ENCODE results near the gene CXCL3.

The CXCL3 gene

DNA sequence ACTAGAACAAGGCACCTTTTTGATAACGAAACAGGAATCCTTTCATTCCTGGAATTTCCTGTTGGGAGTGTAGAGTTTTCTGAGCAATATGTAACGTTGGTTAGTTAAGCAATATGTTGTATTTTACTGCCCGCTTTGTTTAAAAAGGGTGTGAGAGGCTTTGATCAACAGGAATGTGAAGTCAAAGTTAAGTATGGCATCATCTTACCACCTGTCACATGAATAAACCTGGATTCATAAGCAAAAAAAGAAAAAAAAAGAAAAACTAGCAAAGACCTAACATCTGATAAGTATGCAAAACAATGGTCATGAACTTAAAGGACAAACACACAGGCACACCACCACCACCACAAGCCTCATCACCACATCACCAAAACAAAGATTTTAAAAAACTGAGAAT, 33.0 kb downstream of the CXCL3 start:
- no peak overlapping the region for H3K4me3 ChIP-seq (ENCODE audit: low read depth, low read length)
- TF ChIP-seq, protein P1, sequence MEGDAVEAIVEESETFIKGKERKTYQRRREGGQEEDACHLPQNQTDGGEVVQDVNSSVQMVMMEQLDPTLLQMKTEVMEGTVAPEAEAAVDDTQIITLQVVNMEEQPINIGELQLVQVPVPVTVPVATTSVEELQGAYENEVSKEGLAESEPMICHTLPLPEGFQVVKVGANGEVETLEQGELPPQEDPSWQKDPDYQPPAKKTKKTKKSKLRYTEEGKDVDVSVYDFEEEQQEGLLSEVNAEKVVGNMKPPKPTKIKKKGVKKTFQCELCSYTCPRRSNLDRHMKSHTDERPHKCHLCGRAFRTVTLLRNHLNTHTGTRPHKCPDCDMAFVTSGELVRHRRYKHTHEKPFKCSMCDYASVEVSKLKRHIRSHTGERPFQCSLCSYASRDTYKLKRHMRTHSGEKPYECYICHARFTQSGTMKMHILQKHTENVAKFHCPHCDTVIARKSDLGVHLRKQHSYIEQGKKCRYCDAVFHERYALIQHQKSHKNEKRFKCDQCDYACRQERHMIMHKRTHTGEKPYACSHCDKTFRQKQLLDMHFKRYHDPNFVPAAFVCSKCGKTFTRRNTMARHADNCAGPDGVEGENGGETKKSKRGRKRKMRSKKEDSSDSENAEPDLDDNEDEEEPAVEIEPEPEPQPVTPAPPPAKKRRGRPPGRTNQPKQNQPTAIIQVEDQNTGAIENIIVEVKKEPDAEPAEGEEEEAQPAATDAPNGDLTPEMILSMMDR (IDR thresholded peaks at IDR 0.05; ENCODE audit: low read depth, low read length): no peak

DNA sequence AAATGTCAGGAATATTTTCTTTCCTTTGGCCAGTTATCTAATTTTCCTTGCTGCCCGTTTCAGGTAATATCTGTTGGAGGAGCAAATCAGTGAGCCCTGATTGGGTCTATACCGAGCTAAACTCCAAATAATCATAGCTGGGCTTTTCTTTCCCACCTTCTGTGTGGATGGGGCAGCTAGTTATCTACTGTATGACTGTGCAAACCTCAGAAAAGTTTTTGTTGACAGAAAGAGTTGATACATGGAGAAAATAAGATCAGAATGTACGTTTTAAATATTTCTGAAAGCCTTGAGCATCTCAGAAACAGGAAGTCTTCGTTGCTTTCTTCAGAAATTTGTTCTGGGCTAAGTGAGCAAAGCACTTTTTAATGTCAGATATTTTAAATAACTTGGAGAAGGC, 33.8 kb downstream of the CXCL3 start:
- TF ChIP-seq, protein P1 (IDR thresholded peaks at IDR 0.05; ENCODE audit: low read depth, low read length): no peak
- no peak overlapping the region for H3K4me3 ChIP-seq (ENCODE audit: low read depth, low read length)

DNA sequence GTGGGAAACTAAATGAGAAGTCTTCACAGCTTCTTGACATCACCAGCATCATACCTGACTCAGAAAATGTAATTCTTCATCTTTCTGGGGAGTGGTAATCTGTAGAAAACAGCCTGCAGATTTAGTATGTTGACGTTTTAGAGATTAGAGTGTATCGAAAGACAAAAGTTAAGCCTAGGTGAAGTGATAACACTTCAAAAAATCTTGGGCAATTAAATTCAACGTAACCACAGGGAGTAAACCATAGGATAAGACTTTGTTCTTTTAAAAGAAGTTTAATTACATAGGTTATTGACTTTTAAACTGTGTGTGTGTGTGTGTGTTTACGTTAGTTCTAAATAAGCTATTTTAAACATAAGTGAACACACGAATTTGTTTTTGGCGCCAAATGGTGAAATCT, 38.2 kb downstream of the CXCL3 start:
- TF ChIP-seq, protein P1 (IDR thresholded peaks at IDR 0.05; ENCODE audit: low read depth, low read length): no peak
- H3K4me3 ChIP-seq (ENCODE audit: low read depth, low read length): no peak overlapping the region

DNA sequence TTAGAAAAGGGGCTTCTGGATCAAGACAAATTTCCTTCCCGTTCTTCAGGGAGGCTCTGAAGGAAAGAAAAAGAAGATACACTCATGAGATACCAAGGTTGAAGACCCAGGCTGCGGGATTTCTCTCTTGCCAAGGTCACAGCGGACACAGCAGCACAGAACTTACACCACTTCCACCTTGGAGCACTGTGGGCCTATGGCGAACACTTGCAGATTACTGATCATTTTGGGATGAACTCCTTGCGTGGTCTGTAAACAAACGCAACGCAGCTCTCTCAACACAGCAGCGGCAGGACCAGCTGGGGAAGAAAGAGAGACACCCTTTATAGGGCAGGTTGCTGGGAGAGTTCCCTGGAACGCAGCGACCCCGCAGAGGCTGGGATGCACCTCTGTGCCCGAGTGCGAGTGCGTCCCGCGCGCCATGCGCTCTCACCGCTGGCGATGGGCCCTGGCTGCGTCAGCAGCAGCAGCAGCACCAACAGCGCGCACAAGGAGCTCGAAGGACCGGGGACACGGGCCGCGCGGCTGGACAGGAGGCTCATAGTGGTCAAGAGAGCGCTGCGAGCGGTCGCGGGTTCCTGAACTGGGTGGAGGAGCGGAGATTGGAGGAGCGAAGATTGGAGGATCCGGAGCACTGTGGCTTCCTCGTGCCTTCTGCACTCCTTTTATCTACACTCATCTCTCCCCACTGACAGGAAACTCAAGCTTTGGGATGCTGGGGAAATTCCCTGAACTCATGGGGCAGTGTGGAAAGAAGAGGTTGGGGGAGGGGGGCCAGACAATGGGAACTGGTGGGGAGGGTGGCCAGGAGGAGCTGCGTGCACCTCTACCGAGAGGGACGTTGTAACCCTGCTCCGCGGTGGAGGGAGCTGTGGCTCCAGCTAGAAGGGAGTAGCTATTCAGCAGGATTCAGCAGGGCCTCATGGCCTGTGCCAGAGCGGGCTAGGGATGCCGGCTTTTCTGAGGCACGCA, 40.2 kb downstream of the CXCL3 start, which contains the start of gene CXCL5:
CXCL5 (minus strand) TSS at position 638 of the 972 bp plus-strand sequence; CDS start at position 542, 96 bp downstream.
- peak within 1 kb of the TSS; percentile 34 for H3K4me3 ChIP-seq (ENCODE audit: low read depth, low read length)
- TF ChIP-seq, protein P1 (IDR thresholded peaks at IDR 0.05; ENCODE audit: low read depth, low read length): no peak

DNA sequence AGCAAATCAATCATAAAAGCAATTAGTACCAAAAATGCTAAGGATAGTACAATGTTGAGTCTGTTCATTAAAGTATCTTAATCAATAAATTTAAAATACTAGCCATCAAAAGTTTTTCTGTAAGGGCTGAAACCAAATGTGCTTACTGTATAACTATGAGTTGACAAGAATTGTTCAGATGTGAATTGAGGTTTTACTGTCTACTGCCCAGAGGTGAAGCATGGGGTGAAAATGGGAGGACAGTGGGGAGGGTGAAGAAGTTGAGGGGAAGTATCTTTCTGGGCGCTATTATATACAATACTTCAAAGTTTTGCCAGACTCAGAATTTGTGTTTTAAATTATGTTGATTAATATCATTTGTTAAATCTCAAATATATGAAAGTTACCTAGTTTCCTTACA, 46.4 kb downstream of the CXCL3 start:
- H3K4me3 ChIP-seq (ENCODE audit: low read depth, low read length): no peak overlapping the region
- TF ChIP-seq, protein P1 (IDR thresholded peaks at IDR 0.05; ENCODE audit: low read depth, low read length): no peak

DNA sequence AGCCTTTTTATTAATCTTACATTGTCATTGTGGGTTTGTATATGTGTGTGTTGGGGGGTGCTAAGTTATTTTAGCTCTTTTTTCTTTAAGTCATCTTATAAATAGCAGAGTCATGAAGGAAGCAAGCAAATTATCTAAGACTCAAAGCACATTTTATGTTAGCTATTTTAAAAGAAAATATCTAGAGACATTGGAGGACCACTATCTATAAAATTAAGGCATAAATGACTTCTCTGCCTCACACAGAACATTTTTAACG, 46.8 kb downstream of the CXCL3 start:
- TF ChIP-seq, protein P1 (IDR thresholded peaks at IDR 0.05; ENCODE audit: low read depth, low read length): no peak
- H3K4me3 ChIP-seq (ENCODE audit: low read depth, low read length): no peak overlapping the region

DNA sequence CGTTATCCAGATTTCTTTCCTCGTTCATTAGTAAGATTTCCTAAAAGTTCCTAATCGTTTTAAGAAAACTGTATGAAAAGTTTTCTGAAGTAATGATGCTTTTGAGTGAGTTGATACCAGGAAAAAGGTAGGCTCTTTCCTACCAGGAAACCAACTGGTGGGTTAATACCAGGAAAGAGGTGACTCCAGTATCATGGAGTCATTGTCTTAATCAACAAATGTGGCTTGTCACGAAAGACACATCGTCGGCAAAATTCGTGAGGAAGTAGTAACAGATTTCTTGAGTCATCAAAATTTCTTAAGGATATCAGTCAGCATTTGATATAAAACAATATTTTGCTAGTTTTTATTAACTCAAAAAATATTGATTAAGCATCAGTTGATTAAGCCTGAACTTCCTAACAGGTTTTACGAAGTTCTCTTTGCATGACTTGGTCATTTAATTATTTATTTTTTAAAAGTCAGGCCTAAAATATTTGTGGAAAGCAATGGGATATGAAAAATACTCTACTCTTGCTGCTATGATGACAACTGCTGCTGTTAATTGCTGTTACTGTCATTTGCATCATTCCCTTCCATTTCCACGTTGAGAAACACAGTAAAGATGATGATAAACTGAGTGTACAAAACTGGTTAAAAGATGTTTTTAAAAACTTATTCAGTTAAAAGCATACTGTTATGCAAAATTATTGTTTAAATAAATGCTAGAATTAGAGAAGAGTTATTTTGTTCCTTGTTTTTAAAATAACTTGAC, 47.3 kb downstream of the CXCL3 start:
- TF ChIP-seq, protein P1 (IDR thresholded peaks at IDR 0.05; ENCODE audit: low read depth, low read length): no peak
- H3K4me3 ChIP-seq (ENCODE audit: low read depth, low read length): no peak overlapping the region
